Measurements from ENCODE around the gene RPL15. TPM values are rescaled to one million over a fixed set of nuclear protein-coding genes. Genes with fewer than 3 reads are reported as not detected.

RPL15 gene
- total and polyA plus RNA-seq, 4 donors, result 604 to 1,364 (median 1,055) TPM

GRCh38 chr3:23932571-23932970 lies 15.6 kb downstream of the RPL15 start:
- no peaks in the 10 kb centered on the region for H3K36me3 ChIP-seq (ENCODE audit: control insufficient read depth in 4 of 4, insufficient read depth in 3 of 4, low read depth in 1 of 4, low read length in 3 of 4)
- H3K9ac ChIP-seq (ENCODE audit: low read depth in 1 of 2, low read length in 2 of 2), result no peak overlapping the region
- H3K4me1 ChIP-seq (ENCODE audit: control insufficient read depth in 4 of 4, insufficient read depth in 4 of 4, low read length in 3 of 4), result peaks cover 0 to 5% (median 4%) of the 10 kb centered on the region in 4 donors
- TF ChIP-seq ATF3 (IDR thresholded peaks at IDR 0.05) (no peak), HNF4G (IDR thresholded peaks at IDR 0.05) (no peak), ZBTB33 (IDR thresholded peaks at IDR 0.05) (no peak), RAD21 (IDR thresholded peaks at IDR 0.05) (no peak), TAF1 (conservative IDR thresholded peaks at IDR 0.05) (no peak), RXRA (IDR thresholded peaks at IDR 0.05) (no peak)
- H3K4me3 ChIP-seq (ENCODE audit: low read depth in 1 of 3, low read length in 3 of 3), result no peak overlapping the region
- H3K27ac ChIP-seq (ENCODE audit: low read depth in 1 of 2, low read length in 2 of 2), result no peak overlapping the region
- no peaks in the 10 kb centered on the region for H3K27me3 ChIP-seq (ENCODE audit: control insufficient read depth in 4 of 4, insufficient read depth in 4 of 4, low read length in 3 of 4)
- no peak for DNase-seq (ENCODE audit: low spot score)
- no peaks in the 10 kb centered on the region for H3K9me3 ChIP-seq (ENCODE audit: control insufficient read depth in 4 of 4, low read length in 3 of 4)
- WGBS, result 86% methylated on average over 4 of the region's 4 CpGs

- Histone ChIP-seq H3K9me3 (ENCODE audit: control insufficient read depth in 4 of 4, low read length in 3 of 4) (peaks cover 0 to 2% (median 0%) of the 10 kb centered on the region in 4 donors), H3K4me1 (ENCODE audit: control insufficient read depth in 4 of 4, insufficient read depth in 4 of 4, low read length in 3 of 4) (no peaks in the 10 kb centered on the region), H3K9ac (ENCODE audit: low read depth in 1 of 2, low read length in 2 of 2) (no peak overlapping the region), H3K27ac (ENCODE audit: low read depth in 1 of 2, low read length in 2 of 2) (no peak overlapping the region), H3K27me3 (ENCODE audit: control insufficient read depth in 4 of 4, insufficient read depth in 4 of 4, low read length in 3 of 4) (no peaks in the 10 kb centered on the region), H3K4me3 (ENCODE audit: low read depth in 1 of 3, low read length in 3 of 3) (no peak overlapping the region), H3K36me3 (ENCODE audit: control insufficient read depth in 4 of 4, insufficient read depth in 3 of 4, low read depth in 1 of 4, low read length in 3 of 4) (no peaks in the 10 kb centered on the region)
- no peak for TF ChIP-seq SP1 (IDR thresholded peaks at IDR 0.05)
- DNase-seq (ENCODE audit: low spot score), result no peak
- 68% methylated on average over 4 of the region's 4 CpGs for WGBS
These were observed 17.3 kb downstream of the RPL15 start for GRCh38 chr3:23934253-23934652.

- H3K27me3 ChIP-seq (ENCODE audit: control insufficient read depth in 4 of 4, insufficient read depth in 4 of 4, low read length in 3 of 4), result no peaks in the 10 kb centered on the region
- H3K4me3 ChIP-seq (ENCODE audit: low read depth in 1 of 3, low read length in 3 of 3), result no peak overlapping the region
- DNase-seq (ENCODE audit: low spot score), result no peak
- WGBS, result 86% methylated on average over 1 of the region's 1 CpG
- no peaks in the 10 kb centered on the region for H3K4me1 ChIP-seq (ENCODE audit: control insufficient read depth in 4 of 4, insufficient read depth in 4 of 4, low read length in 3 of 4)
- no peak overlapping the region for H3K9ac ChIP-seq (ENCODE audit: low read depth in 1 of 2, low read length in 2 of 2)
- no peak overlapping the region for H3K27ac ChIP-seq (ENCODE audit: low read depth in 1 of 2, low read length in 2 of 2)
- peaks cover 0 to 2% (median 0%) of the 10 kb centered on the region in 4 donors for H3K9me3 ChIP-seq (ENCODE audit: control insufficient read depth in 4 of 4, low read length in 3 of 4)
- no peaks in the 10 kb centered on the region for H3K36me3 ChIP-seq (ENCODE audit: control insufficient read depth in 4 of 4, insufficient read depth in 3 of 4, low read depth in 1 of 4, low read length in 3 of 4)
- no peak for TF ChIP-seq YY1 (IDR thresholded peaks at IDR 0.05)
- no peak for TF ChIP-seq MAX (IDR thresholded peaks at IDR 0.05)
- TF ChIP-seq HNF4G (IDR thresholded peaks at IDR 0.05), result no peak
- TF ChIP-seq JUND (IDR thresholded peaks at IDR 0.05), result no peak
- no peak for TF ChIP-seq HNF4A (conservative IDR thresholded peaks at IDR 0.05)
- no peak for TF ChIP-seq FOXA1 (IDR thresholded peaks at IDR 0.05)
- TF ChIP-seq ZBTB33 (IDR thresholded peaks at IDR 0.05), result no peak
These were observed 20.4 kb downstream of the RPL15 start for GRCh38 chr3:23937296-23937695.

Measured in liver (tissue), 9 donors.